Ascending aorta (tissue), 2 donors: ENCODE measurements around the gene JAK1. TPM values are rescaled to one million over a fixed set of nuclear protein-coding genes. Genes with fewer than 3 reads are reported as not detected.

Experiments
- DNase-seq, 2 donors: peaks; one replicate each; pipeline ENCODE4 v3.0.0-alpha.2; 2019; ENCODE audit warnings: low spot score in 2 of 2
- H3K27ac ChIP-seq, 2 donors: fragments of 200-600 bp; sonication (generic); one replicate each; pipeline ENCODE4 v1.5.1; 2016 to 2017; ENCODE audit warnings: mild to moderate bottlenecking in 1 of 2
- H3K27me3 ChIP-seq: fragments of 200-600 bp; sonication (generic); one replicate; pipeline ENCODE4 v1.5.1; 2017
- H3K36me3 ChIP-seq, 2 donors: fragments of 200-600 bp; sonication (generic); one replicate each; pipeline ENCODE4 v1.5.1; 2016
- H3K4me1 ChIP-seq, 2 donors: fragments of 200-600 bp; sonication (generic); one replicate each; pipeline ENCODE4 v1.5.1; 2016 to 2017; ENCODE audit warnings: mild to moderate bottlenecking in 1 of 2
- H3K4me3 ChIP-seq, 2 donors: fragments of 200-600 bp; sonication (generic); one replicate each; pipeline ENCODE4 v1.5.1; 2016 to 2017; ENCODE audit warnings: mild to moderate bottlenecking in 1 of 2
- H3K9me3 ChIP-seq, 2 donors: fragments of 200-600 bp; sonication (generic); one replicate each; pipeline ENCODE4 v1.5.1; 2016
- intact Hi-C: fragments of 100-400 bp; cut with DNase I; formaldehyde crosslinking; loops from one replicate; pipeline ENCODE4 v1.15.1; 2023
- total RNA-seq: library from RNA; depleted of rRNA; stranded (reverse); fragments of >200 nt; gene quantifications from one replicate; pipeline ENCODE4 v1.1.0, GENCODE V29; 2016
- TF ChIP-seq, protein P1 (sequence below), 3 experiments: fragments of 200-600 bp in 2 of 3; fragments of 450-650 bp in 1 of 3; sonication (generic) in 2 of 3; IDR thresholded peaks; one replicate each; pipeline ENCODE4 v1.5.1; 2016 to 2019; ENCODE audit warnings: antibody characterized with exemption in 3 of 3, mild to moderate bottlenecking in 1 of 3, moderate library complexity in 1 of 3

JAK1 gene
- total RNA-seq, 1 donor from 2014 or later: 53.5 TPM

DNA sequence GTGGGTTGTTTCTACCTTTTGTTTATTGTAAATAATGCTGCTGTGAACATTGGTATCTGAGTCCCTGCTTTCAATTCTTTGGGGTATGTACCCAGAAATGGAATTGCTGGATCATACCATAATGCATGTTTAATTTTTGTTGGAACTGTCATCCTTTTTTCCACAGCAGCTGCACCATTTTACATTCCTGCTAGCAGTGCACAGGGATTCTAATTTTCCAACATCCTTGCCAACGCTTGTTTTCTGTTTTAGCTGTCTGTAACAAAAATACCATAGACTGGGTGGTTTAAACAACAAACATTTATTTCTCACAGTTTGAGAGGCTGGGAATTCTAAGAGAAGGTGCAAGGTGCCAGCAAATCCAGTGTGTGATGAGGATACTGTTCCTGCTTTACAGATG lies 156.3 kb downstream of the JAK1 start:
- DNase-seq: no peak
- Histone ChIP-seq H3K36me3 (peaks cover 3 to 5% of the 10 kb centered on the region in 2 donors), H3K4me3 (no peak overlapping the region), H3K27me3 (no peaks in the 10 kb centered on the region), H3K9me3 (no peaks in the 10 kb centered on the region), H3K27ac (no peak overlapping the region), H3K4me1 (peaks cover 0 to 5% of the 10 kb centered on the region in 2 donors)
- intact Hi-C loops: no loop called here
- TF ChIP-seq, protein P1, sequence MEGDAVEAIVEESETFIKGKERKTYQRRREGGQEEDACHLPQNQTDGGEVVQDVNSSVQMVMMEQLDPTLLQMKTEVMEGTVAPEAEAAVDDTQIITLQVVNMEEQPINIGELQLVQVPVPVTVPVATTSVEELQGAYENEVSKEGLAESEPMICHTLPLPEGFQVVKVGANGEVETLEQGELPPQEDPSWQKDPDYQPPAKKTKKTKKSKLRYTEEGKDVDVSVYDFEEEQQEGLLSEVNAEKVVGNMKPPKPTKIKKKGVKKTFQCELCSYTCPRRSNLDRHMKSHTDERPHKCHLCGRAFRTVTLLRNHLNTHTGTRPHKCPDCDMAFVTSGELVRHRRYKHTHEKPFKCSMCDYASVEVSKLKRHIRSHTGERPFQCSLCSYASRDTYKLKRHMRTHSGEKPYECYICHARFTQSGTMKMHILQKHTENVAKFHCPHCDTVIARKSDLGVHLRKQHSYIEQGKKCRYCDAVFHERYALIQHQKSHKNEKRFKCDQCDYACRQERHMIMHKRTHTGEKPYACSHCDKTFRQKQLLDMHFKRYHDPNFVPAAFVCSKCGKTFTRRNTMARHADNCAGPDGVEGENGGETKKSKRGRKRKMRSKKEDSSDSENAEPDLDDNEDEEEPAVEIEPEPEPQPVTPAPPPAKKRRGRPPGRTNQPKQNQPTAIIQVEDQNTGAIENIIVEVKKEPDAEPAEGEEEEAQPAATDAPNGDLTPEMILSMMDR (IDR thresholded peaks at IDR 0.05): no peak

DNA sequence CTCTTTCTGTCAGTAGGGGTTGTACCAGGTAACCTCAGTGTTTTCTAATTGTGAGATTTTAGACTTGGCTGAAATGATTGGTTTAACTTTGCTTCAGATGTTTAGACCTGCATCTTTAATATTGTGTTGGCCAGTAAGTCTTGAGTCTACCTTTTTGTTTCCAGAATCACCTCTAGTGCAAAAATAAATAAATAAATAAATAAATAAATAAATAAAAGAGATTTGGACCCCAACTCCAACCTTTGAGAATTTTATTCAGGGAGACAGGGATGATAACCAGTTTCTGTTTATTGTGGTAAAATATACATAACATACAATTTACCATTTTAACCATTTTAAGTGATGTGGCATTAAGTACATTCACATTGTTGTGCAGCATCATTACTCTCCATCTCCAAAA lies 157.0 kb downstream of the JAK1 start:
- DNase-seq: no peak
- Histone ChIP-seq H3K9me3 (no peaks in the 10 kb centered on the region), H3K27ac (no peak overlapping the region), H3K27me3 (no peaks in the 10 kb centered on the region), H3K4me3 (no peak overlapping the region), H3K4me1 (peaks cover 0 to 5% of the 10 kb centered on the region in 2 donors), H3K36me3 (peaks cover 0 to 3% of the 10 kb centered on the region in 2 donors)
- TF ChIP-seq, protein P1 (IDR thresholded peaks at IDR 0.05): no peak
- intact Hi-C loops: no loop called here

GRCh38 chr1:64801851-64802523 lies 164.4 kb downstream of the JAK1 start:
- TF ChIP-seq, protein P1 (IDR thresholded peaks at IDR 0.05): no peak
- no peak overlapping the region for H3K4me3 ChIP-seq
- H3K9me3 ChIP-seq: no peaks in the 10 kb centered on the region
- DNase-seq: no peak
- peaks cover 0 to 4% of the 10 kb centered on the region in 2 donors for H3K36me3 ChIP-seq
- intact Hi-C loops: no loop called here
- peaks cover 0 to 2% of the 10 kb centered on the region in 2 donors for H3K4me1 ChIP-seq
- no peak overlapping the region for H3K27ac ChIP-seq
- H3K27me3 ChIP-seq: no peaks in the 10 kb centered on the region

DNA sequence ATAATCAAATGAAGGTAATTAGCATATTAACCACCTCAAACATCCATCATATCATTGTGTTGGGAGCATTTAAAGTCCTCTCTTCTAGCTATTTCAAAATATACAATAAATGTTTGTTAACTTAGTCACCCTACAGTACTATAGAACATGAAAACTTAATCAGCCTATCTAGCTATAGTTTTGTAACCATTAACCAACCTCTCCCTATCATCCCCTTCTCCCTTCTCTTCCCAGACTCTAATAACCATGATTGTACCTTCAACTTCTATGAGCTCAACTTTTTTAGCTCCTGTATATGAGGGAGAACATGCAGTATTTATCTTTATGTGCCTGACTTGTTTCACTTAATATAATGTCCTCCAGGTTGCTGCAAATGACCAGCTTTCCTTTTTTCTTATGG lies 167.5 kb downstream of the JAK1 start:
- intact Hi-C loops: no loop called here
- TF ChIP-seq, protein P1 (IDR thresholded peaks at IDR 0.05): no peak
- Histone ChIP-seq H3K4me1 (no peaks in the 10 kb centered on the region), H3K27me3 (no peaks in the 10 kb centered on the region), H3K27ac (no peak overlapping the region), H3K36me3 (peaks cover 0 to 4% of the 10 kb centered on the region in 2 donors), H3K9me3 (no peaks in the 10 kb centered on the region), H3K4me3 (no peak overlapping the region)
- no peak for DNase-seq

DNA sequence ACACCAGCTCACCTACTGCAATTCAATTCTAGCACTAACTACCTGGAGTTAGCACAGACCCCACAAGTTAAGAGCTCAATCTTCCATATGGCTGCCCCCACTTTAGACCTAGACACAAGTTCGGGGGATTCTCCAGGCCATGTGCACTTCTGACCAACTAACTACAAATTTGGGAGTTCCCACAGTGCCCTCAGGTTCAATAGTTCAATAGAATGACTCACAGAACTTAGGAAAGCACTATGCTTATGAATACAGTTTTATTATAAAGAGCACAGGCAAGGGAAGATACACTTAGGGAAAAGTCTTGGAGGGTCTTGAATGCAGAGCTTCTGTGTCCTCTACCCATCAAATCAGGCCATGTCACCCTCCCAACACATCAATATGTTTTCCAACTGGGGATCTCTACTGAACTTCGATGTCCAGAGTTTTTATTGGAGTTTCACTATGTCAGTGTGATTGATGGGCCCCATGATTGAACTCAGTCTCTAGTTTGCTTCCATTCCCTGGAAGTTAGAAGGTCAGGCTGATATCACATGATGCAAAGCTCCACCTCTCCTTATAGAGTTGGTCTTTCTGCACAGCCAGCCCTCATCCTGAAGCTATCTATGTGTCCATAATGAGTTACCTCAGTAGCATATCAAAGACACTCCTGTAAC lies 175.4 kb downstream of the JAK1 start:
- intact Hi-C loops: no loop called here
- H3K27me3 ChIP-seq: no peaks in the 10 kb centered on the region
- DNase-seq: no peak
- no peaks in the 10 kb centered on the region for H3K4me1 ChIP-seq
- TF ChIP-seq, protein P1 (IDR thresholded peaks at IDR 0.05): no peak
- no peak overlapping the region for H3K4me3 ChIP-seq
- no peak overlapping the region for H3K27ac ChIP-seq
- peaks cover 8% of the 10 kb centered on the region in 2 donors for H3K36me3 ChIP-seq
- peaks cover 3 to 8% of the 10 kb centered on the region in 2 donors for H3K9me3 ChIP-seq

Other genes starting within 250 kb of the JAK1 start
- 17.7 TPM for gene RAVER2, start 221.5 kb downstream of the JAK1 start, total RNA-seq
- 29.5 TPM for gene AK4, start 181.7 kb upstream of the JAK1 start, total RNA-seq